Adrenal gland (tissue), 5 donors: ENCODE measurements around the gene AMOT.

Experiments used
- CTCF ChIP-seq, 6 experiments: fragments of 450-650 bp in 4 of 6; fragments of 200-600 bp in 2 of 6; sonication (generic) in 1 of 6; IDR thresholded peaks; 1 replicate in 5 of 6; 2 replicates in 1 of 6; pipeline versions ENCODE4 v1.5.1 to v1.8.0; 2016 to 2021; ENCODE audit warnings: antibody characterized with exemption in 6 of 6, mild to moderate bottlenecking in 2 of 6, moderate library complexity in 1 of 6
- POLR2A ChIP-seq, 2 donors: fragments of 450-650 bp; IDR thresholded peaks; one replicate each; pipeline ENCODE4 v1.6.1; 2017; ENCODE audit warnings: antibody characterized with exemption in 2 of 2, mild to moderate bottlenecking in 2 of 2, moderate library complexity in 1 of 2
- donor health status: DM: no; HTN: no; CAD: no.

- TF ChIP-seq CTCF (IDR thresholded peaks at IDR 0.05) (no peak), POLR2A (IDR thresholded peaks at IDR 0.05) (no peak)
These were observed 33.5 kb upstream of the AMOT start for GRCh38 chrX:112874175-112874574.
